Adrenal gland (tissue), 12 donors: Measurements from ENCODE around the gene DKC1. TPM values are rescaled to one million over a fixed set of nuclear protein-coding genes. Genes with fewer than 3 reads are reported as not detected.

ENCODE experiments used
- DNase-seq, 7 donors: peaks; one replicate each; pipeline ENCODE4 v3.0.0-alpha.2; 2019 to 2020
- H3K27ac ChIP-seq, 5 donors: fragments of 200-600 bp; sonication (generic) in 4 of 5; 1 replicate in 3 of 5; 2 replicates in 2 of 5; pipeline versions ENCODE4 v1.5.1 to v1.8.0; 2016 to 2020; ENCODE audit warnings: mild to moderate bottlenecking in 1 of 5
- H3K27me3 ChIP-seq: fragments of 200-600 bp; 2 replicates; pipeline ENCODE4 v1.8.0; 2021
- H3K36me3 ChIP-seq, 2 donors: fragments of 200-600 bp; replicated peaks in 1 of 2; 1 replicate in 1 of 2; 2 replicates in 1 of 2; pipeline versions ENCODE4 v1.5.1 to v1.8.0; 2018 to 2022
- H3K4me1 ChIP-seq, 2 donors: fragments of 200-600 bp; replicated peaks in 1 of 2; 1 replicate in 1 of 2; 2 replicates in 1 of 2; pipeline versions ENCODE4 v1.5.1 to v1.8.0; 2018 to 2021
- H3K4me3 ChIP-seq, 4 donors: fragments of 200-600 bp; sonication (generic) in 3 of 4; one replicate each; pipeline ENCODE4 v1.5.1; 2016 to 2018
- H3K9me3 ChIP-seq, 3 donors: fragments of 200-600 bp; sonication (generic) in 1 of 3; replicated peaks in 1 of 3; 1 replicate in 2 of 3; 2 replicates in 1 of 3; pipeline versions ENCODE4 v1.5.1 to v1.8.0; 2016 to 2021
- CTCF ChIP-seq, 6 experiments: fragments of 450-650 bp in 4 of 6; fragments of 200-600 bp in 2 of 6; sonication (generic) in 1 of 6; IDR thresholded peaks; 1 replicate in 5 of 6; 2 replicates in 1 of 6; pipeline versions ENCODE4 v1.5.1 to v1.8.0; 2016 to 2021; ENCODE audit warnings: antibody characterized with exemption in 6 of 6, mild to moderate bottlenecking in 2 of 6, moderate library complexity in 1 of 6
- POLR2A ChIP-seq, 2 donors: fragments of 450-650 bp; IDR thresholded peaks; one replicate each; pipeline ENCODE4 v1.6.1; 2017; ENCODE audit warnings: antibody characterized with exemption in 2 of 2, mild to moderate bottlenecking in 2 of 2, moderate library complexity in 1 of 2
- WGBS, 4 donors: extraction: QIAGEN DNeasy Blood & Tissue Kit in 2 of 4; methylation state at CpG; one replicate each; pipeline versions ENCODE4 v1.1.5 to v1.1.7; 2013 to 2017; 5-methylcytosine and 5-hydroxymethylcytosine counted together
- intact Hi-C, 2 donors: fragments of 100-400 bp; cut with DNase I; formaldehyde crosslinking; loops; one replicate each; pipeline versions ENCODE4 v1.14.1 to v1.15.0; 2022 to 2023
- polyA plus RNA-seq, 3 donors: library from polyadenylated mRNA; stranded (reverse); fragments of 200-250 nt in 2 of 3; fragments of 350-450 nt in 1 of 3; fragmentation: Illumina TruSeq in 1 of 3; extraction: RNeasy Lipid Tissue Mini Kit (QIAGEN cat#74804) in 1 of 3; gene quantifications; one replicate each; pipeline ENCODE4 v1.2.3, GENCODE V29; 2013 to 2014
- total RNA-seq, 9 donors: library from RNA; depleted of rRNA in 4 of 9; stranded (reverse); fragments of >200 nt in 4 of 9; fragments of 120-200 nt in 1 of 9; fragmentation: NEBNext Ultra II Directional in 1 of 9; extraction: Animal tissue kit (Norgen Biotek cat#: 25700) in 1 of 9; gene quantifications; one replicate each; pipeline versions ENCODE4 v1.1.0 to v1.2.4, GENCODE V29; 2013 to 2023
- donor health status: healthy with polysubstance abuse.
- donor health status: Bipolar disorder and iron deficiency.
- donor health status: DM: yes; HTN: yes; CAD: no.
- donor health status: DM: no; HTN: no; CAD: no.
- donor health status: DM: no; HTN: no; CAD: no.
- donor health status: DM: yes; HTN: yes; CAD: no.

The DKC1 gene
- total and polyA plus RNA-seq, 12 donors: 20.2 to 111 (median 31.5) TPM

- Histone ChIP-seq H3K27ac (no peak overlapping the region), H3K4me3 (no peak overlapping the region), H3K36me3 (peaks cover 0 to 13% of the 10 kb centered on the region in 2 donors), H3K9me3 (no peaks in the 10 kb centered on the region), H3K27me3 (no peaks in the 10 kb centered on the region), H3K4me1 (peaks cover 0 to 4% of the 10 kb centered on the region in 2 donors)
- intact Hi-C loops: no loop called here
- DNase-seq: no peak
- TF ChIP-seq CTCF (IDR thresholded peaks at IDR 0.05) (no peak), POLR2A (IDR thresholded peaks at IDR 0.05) (no peak)
- WGBS, 4 donors: 79 to 96% (median 85%) methylated on average over 7 to 9 of the region's 9 CpGs
Observed at GRCh38 chrX:154780968-154781367, 18.3 kb downstream of the DKC1 start.

- intact Hi-C loops: no loop called here
- no peak for DNase-seq
Observed at GRCh38 chrX:154784149-154784995, 21.7 kb downstream of the DKC1 start.

GRCh38 chrX:154785716-154786115 is 23.1 kb downstream of the DKC1 start:
- no peaks in the 10 kb centered on the region for H3K9me3 ChIP-seq
- no peak overlapping the region for H3K4me3 ChIP-seq
- no peak for DNase-seq
- 58 to 69% (median 64%) methylated on average over 3 to 6 of the region's 6 CpGs for WGBS, 4 donors
- no peaks in the 10 kb centered on the region for H3K27me3 ChIP-seq
- H3K27ac ChIP-seq: no peak overlapping the region
- H3K4me1 ChIP-seq: no peaks in the 10 kb centered on the region
- intact Hi-C loops: no loop called here
- H3K36me3 ChIP-seq: peaks cover 0 to 11% of the 10 kb centered on the region in 2 donors
- no peak for TF ChIP-seq POLR2A (IDR thresholded peaks at IDR 0.05)
- no peak for TF ChIP-seq CTCF (IDR thresholded peaks at IDR 0.05)

More at GRCh38 chrX:154784149-154784995, 21.7 kb downstream of the DKC1 start:
- Histone ChIP-seq H3K27ac (no peak overlapping the region), H3K4me3 (no peak overlapping the region), H3K36me3 (peaks cover 0 to 12% of the 10 kb centered on the region in 2 donors), H3K4me1 (no peaks in the 10 kb centered on the region), H3K9me3 (no peaks in the 10 kb centered on the region), H3K27me3 (no peaks in the 10 kb centered on the region)
- WGBS, 4 donors: 72 to 89% (median 82%) methylated on average over 13 of the region's 13 CpGs
- TF ChIP-seq POLR2A (IDR thresholded peaks at IDR 0.05) (no peak), CTCF (IDR thresholded peaks at IDR 0.05) (no peak)

GRCh38 chrX:154791467-154791866 is 28.8 kb downstream of the DKC1 start:
- Histone ChIP-seq H3K4me3 (no peak overlapping the region), H3K27me3 (no peaks in the 10 kb centered on the region), H3K9me3 (no peaks in the 10 kb centered on the region), H3K27ac (no peak overlapping the region), H3K4me1 (no peaks in the 10 kb centered on the region), H3K36me3 (peaks cover 0 to 4% of the 10 kb centered on the region in 2 donors)
- no peak for TF ChIP-seq CTCF (IDR thresholded peaks at IDR 0.05)
- no peak for TF ChIP-seq POLR2A (IDR thresholded peaks at IDR 0.05)
- intact Hi-C loops: no loop called here
- DNase-seq: no peak
- WGBS, 4 donors: 71 to 89% (median 79%) methylated on average over 4 of the region's 4 CpGs
